HepG2 (cell line): ENCODE measurements around the gene TMEM87B.

ENCODE experiments used
- POLR2A ChIP-seq, 2 experiments: IDR thresholded peaks; 2 replicates each; pipeline ENCODE4 v1.6.1; 2011; ENCODE audit warnings: low read depth in 2 of 2, low read length in 2 of 2, mild to moderate bottlenecking in 1 of 2, moderate library complexity in 1 of 2; ENCODE audit not compliant: insufficient read depth in 1 of 2
- TF ChIP-seq, protein P1 (sequence below), 2 experiments: sonication (generic) in 1 of 2; formaldehyde crosslinking in 1 of 2; IDR thresholded peaks; 2 replicates each; pipeline versions ENCODE4 v1.5.1 to v1.6.1; 2011 to 2020; ENCODE audit warnings: borderline replicate concordance in 1 of 2, low read depth in 1 of 2, low read length in 1 of 2, mild to moderate bottlenecking in 1 of 2, missing genetic modification reagents in 1 of 2, moderate library complexity in 1 of 2
- TF ChIP-seq, protein P2 (sequence below): sonication (generic); formaldehyde crosslinking; IDR thresholded peaks from 2 replicates; pipeline ENCODE4 v1.5.0; 2020; ENCODE audit warnings: mild to moderate bottlenecking, missing genetic modification reagents, moderate library complexity

DNA sequence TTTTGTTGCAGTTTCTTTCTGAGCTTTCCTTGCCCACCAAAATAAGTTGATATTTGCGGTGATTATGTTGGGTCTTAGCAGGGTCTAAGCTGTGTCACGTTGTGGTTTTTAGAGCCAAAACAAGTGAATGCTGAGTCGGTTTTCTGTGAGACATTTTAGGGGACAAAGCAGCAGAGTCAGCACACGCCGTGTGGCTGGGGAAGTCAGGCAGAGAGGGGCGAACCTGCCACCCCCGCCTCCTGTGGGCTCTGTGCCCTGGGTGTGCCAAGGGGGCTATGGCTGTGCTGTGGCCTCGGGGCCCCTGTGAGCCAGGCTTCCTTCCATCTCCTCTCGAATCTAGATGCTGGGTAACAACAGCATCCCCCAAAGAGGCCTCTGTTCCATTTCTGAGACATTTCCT lies 30.8 kb upstream of the TMEM87B start:
- TF ChIP-seq, protein P1, sequence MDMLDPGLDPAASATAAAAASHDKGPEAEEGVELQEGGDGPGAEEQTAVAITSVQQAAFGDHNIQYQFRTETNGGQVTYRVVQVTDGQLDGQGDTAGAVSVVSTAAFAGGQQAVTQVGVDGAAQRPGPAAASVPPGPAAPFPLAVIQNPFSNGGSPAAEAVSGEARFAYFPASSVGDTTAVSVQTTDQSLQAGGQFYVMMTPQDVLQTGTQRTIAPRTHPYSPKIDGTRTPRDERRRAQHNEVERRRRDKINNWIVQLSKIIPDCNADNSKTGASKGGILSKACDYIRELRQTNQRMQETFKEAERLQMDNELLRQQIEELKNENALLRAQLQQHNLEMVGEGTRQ (IDR thresholded peaks at IDR 0.05; ENCODE audit: low read depth, low read length) = no peak
- TF ChIP-seq, protein P1 (CRISPR knock-in tag; IDR thresholded peaks at IDR 0.05; ENCODE audit: borderline replicate concordance) = no peak
- no peak for TF ChIP-seq POLR2A (IDR thresholded peaks at IDR 0.05; ENCODE audit: insufficient read depth in 1 of 2, low read depth in 2 of 2, low read length in 2 of 2)
- TF ChIP-seq, protein P2, sequence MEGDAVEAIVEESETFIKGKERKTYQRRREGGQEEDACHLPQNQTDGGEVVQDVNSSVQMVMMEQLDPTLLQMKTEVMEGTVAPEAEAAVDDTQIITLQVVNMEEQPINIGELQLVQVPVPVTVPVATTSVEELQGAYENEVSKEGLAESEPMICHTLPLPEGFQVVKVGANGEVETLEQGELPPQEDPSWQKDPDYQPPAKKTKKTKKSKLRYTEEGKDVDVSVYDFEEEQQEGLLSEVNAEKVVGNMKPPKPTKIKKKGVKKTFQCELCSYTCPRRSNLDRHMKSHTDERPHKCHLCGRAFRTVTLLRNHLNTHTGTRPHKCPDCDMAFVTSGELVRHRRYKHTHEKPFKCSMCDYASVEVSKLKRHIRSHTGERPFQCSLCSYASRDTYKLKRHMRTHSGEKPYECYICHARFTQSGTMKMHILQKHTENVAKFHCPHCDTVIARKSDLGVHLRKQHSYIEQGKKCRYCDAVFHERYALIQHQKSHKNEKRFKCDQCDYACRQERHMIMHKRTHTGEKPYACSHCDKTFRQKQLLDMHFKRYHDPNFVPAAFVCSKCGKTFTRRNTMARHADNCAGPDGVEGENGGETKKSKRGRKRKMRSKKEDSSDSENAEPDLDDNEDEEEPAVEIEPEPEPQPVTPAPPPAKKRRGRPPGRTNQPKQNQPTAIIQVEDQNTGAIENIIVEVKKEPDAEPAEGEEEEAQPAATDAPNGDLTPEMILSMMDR (CRISPR knock-in tag) = no peak
